DOHH2 (cell line): ENCODE results near the gene NEK8.
"Not testable (repeated sequence)": the region's sequence is repeated elsewhere in the genome, so short reads cannot be mapped to it uniquely, and the experiment has no call there.

Source experiments
- H3F3A ChIP-seq: fragments of 200-600 bp; sonication (generic), shearing (Covaris generic); 2 replicates; pipeline ENCODE4 v1.6.0; 2016; ENCODE audit warnings: antibody characterized with exemption, mild to moderate bottlenecking; ENCODE audit not compliant: control insufficient read depth, insufficient read depth
- H3K27ac ChIP-seq: fragments of 200-600 bp; sonication (generic); 2 replicates; pipeline ENCODE4 v1.5.1; 2014; ENCODE audit warnings: low read depth, mild to moderate bottlenecking, low read length, moderate library complexity
- H3K27me3 ChIP-seq: fragments of 200-600 bp; sonication (generic); 2 replicates; pipeline ENCODE4 v1.6.1; 2014; ENCODE audit warnings: mild to moderate bottlenecking, low read length, mixed read lengths; ENCODE audit not compliant: control insufficient read depth
- H3K36me3 ChIP-seq: fragments of 200-600 bp; sonication (generic); 2 replicates; pipeline ENCODE4 v1.6.1; 2014; ENCODE audit warnings: mild to moderate bottlenecking, low read length, moderate library complexity, mixed read lengths; ENCODE audit not compliant: control insufficient read depth
- H3K4me1 ChIP-seq: fragments of 200-600 bp; sonication (generic); 2 replicates; pipeline ENCODE4 v1.6.1; 2014; ENCODE audit warnings: mild to moderate bottlenecking, low read length, mixed read lengths; ENCODE audit not compliant: control insufficient read depth
- H3K4me2 ChIP-seq: fragments of 200-600 bp; sonication (generic); 2 replicates; pipeline ENCODE4 v1.6.0; 2014; ENCODE audit warnings: mild to moderate bottlenecking, low read length, moderate library complexity
- H3K4me3 ChIP-seq: fragments of 200-600 bp; sonication (generic); 2 replicates; pipeline ENCODE4 v1.5.1; 2014; ENCODE audit warnings: mild to moderate bottlenecking, low read length, mixed read lengths
- H3K79me2 ChIP-seq: fragments of 200-600 bp; sonication (generic); 2 replicates; pipeline ENCODE4 v1.6.1; 2014; ENCODE audit warnings: mild to moderate bottlenecking, low read length, mixed read lengths; ENCODE audit not compliant: control insufficient read depth
- H3K9me2 ChIP-seq: fragments of 200-600 bp; sonication (generic); replicated peaks from 2 replicates; pipeline ENCODE4 v1.6.1; 2014; ENCODE audit warnings: mild to moderate bottlenecking, low read length, mixed read lengths; ENCODE audit not compliant: control insufficient read depth
- H3K9me3 ChIP-seq: fragments of 200-600 bp; sonication (generic); 2 replicates; pipeline ENCODE4 v1.6.1; 2014; ENCODE audit warnings: antibody characterized with exemption, low read length, mixed read lengths; ENCODE audit not compliant: control insufficient read depth, insufficient read depth
- H4K20me1 ChIP-seq: fragments of 200-600 bp; sonication (generic); 2 replicates; pipeline ENCODE4 v1.6.0; 2014; ENCODE audit warnings: low read depth, mild to moderate bottlenecking, antibody characterized with exemption, low read length, moderate library complexity; ENCODE audit not compliant: control insufficient read depth, insufficient read depth
- EZH2phosphoT487 ChIP-seq: fragments of 200-600 bp; sonication (generic); IDR thresholded peaks from 2 replicates; pipeline ENCODE4 v1.6.1; 2017; ENCODE audit warnings: borderline replicate concordance, mild to moderate bottlenecking, antibody characterized with exemption, low read length, moderate library complexity, mixed read lengths
- TF ChIP-seq, protein P1 (sequence below): fragments of 200-600 bp; sonication (generic); IDR thresholded peaks from one replicate; pipeline ENCODE4 v1.5.1; 2014; ENCODE audit warnings: antibody characterized with exemption, mild to moderate bottlenecking, low read depth, low read length; ENCODE audit not compliant: poor library complexity, severe bottlenecking

Gene NEK8

GRCh38 chr17:28735242-28735722 lies 6.7 kb downstream of the NEK8 start:
- no peak overlapping the region for H3K27ac ChIP-seq
- peaks cover 5% of the 10 kb centered on the region; the same call in 1 of the 2 replicates for H3K9me3 ChIP-seq
- H3K36me3 ChIP-seq = peaks cover 31% of the 10 kb centered on the region
- peaks cover 33% of the 10 kb centered on the region for H3K4me1 ChIP-seq
- H3K4me3 ChIP-seq = no peak overlapping the region
- H3K27me3 ChIP-seq = no peaks in the 10 kb centered on the region
- TF ChIP-seq, protein P1, sequence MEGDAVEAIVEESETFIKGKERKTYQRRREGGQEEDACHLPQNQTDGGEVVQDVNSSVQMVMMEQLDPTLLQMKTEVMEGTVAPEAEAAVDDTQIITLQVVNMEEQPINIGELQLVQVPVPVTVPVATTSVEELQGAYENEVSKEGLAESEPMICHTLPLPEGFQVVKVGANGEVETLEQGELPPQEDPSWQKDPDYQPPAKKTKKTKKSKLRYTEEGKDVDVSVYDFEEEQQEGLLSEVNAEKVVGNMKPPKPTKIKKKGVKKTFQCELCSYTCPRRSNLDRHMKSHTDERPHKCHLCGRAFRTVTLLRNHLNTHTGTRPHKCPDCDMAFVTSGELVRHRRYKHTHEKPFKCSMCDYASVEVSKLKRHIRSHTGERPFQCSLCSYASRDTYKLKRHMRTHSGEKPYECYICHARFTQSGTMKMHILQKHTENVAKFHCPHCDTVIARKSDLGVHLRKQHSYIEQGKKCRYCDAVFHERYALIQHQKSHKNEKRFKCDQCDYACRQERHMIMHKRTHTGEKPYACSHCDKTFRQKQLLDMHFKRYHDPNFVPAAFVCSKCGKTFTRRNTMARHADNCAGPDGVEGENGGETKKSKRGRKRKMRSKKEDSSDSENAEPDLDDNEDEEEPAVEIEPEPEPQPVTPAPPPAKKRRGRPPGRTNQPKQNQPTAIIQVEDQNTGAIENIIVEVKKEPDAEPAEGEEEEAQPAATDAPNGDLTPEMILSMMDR = no peak
- H3K4me2 ChIP-seq = no peak overlapping the region
- peaks cover 10% of the 10 kb centered on the region for H3F3A ChIP-seq
- H3K79me2 ChIP-seq = peaks cover 19% of the 10 kb centered on the region
- H4K20me1 ChIP-seq = no peaks in the 10 kb centered on the region
- no peaks in the 10 kb centered on the region for H3K9me2 ChIP-seq

- H3K36me3 ChIP-seq = peaks cover 39% of the 10 kb centered on the region
- H3K9me2 ChIP-seq, H3K27ac ChIP-seq, H3K27me3 ChIP-seq, H3K4me3 ChIP-seq, H3K9me3 ChIP-seq, H3K4me2 ChIP-seq, H4K20me1 ChIP-seq: not testable (repeated sequence)
- peaks cover 17% of the 10 kb centered on the region for H3F3A ChIP-seq
- peaks cover 41% of the 10 kb centered on the region for H3K4me1 ChIP-seq
- H3K79me2 ChIP-seq = peaks cover 28% of the 10 kb centered on the region
These were observed 7.6 kb downstream of the NEK8 start for GRCh38 chr17:28735913-28736769.

- H4K20me1 ChIP-seq = no peaks in the 10 kb centered on the region
- peaks cover 5% of the 10 kb centered on the region; the same call in 1 of the 2 replicates for H3K9me3 ChIP-seq
- no peaks in the 10 kb centered on the region for H3K27me3 ChIP-seq
- peak overlapping the region; percentile 85 for H3K4me2 ChIP-seq
- H3K79me2 ChIP-seq = peaks cover 29% of the 10 kb centered on the region
- H3K27ac ChIP-seq = peak overlapping the region; percentile 90
- TF ChIP-seq, protein P1 = no peak
- no peak for TF ChIP-seq EZH2phosphoT487
- H3K4me3 ChIP-seq = peak overlapping the region; percentile 72
- H3F3A ChIP-seq = peaks cover 24% of the 10 kb centered on the region
- peaks cover 53% of the 10 kb centered on the region for H3K4me1 ChIP-seq
- H3K9me2 ChIP-seq = no peaks in the 10 kb centered on the region
- peaks cover 46% of the 10 kb centered on the region for H3K36me3 ChIP-seq
These were observed 8.7 kb downstream of the NEK8 start for GRCh38 chr17:28737316-28737715.
